Measurements from ENCODE around the gene EHMT1.

The EHMT1 gene

GRCh38 chr9:137606005-137606621 is 12.7 kb upstream of the EHMT1 start:
- Histone ChIP-seq H3K36me3 (ENCODE audit: low read length) (no peaks in the 10 kb centered on the region), H3K27ac (ENCODE audit: low read depth, low read length) (no peak overlapping the region), H3K9ac (ENCODE audit: low read length) (peak overlapping the region; percentile 69), H3F3A (ENCODE audit: insufficient read depth) (no peaks in the 10 kb centered on the region), H3K4me3 (ENCODE audit: insufficient read depth, low read length, poor library complexity, severe bottlenecking) (peak overlapping the region; percentile 61), H3K9me2 (replicated peaks; ENCODE audit: insufficient read depth, low read length) (no peaks in the 10 kb centered on the region), H3K27me3 (ENCODE audit: low read length) (no peaks in the 10 kb centered on the region), H4K20me1 (ENCODE audit: low read depth, low read length) (no peaks in the 10 kb centered on the region), H2AFZ (ENCODE audit: low read depth, low read length, severe bottlenecking) (peak overlapping the region; percentile 51), H3K4me2 (ENCODE audit: low read depth, low read length, poor library complexity, severe bottlenecking) (peak overlapping the region; percentile 44), H3K79me2 (ENCODE audit: insufficient read depth, low read length) (no peaks in the 10 kb centered on the region), H3K9me3 (ENCODE audit: insufficient read depth, low read length) (no peaks in the 10 kb centered on the region)
- no peak for TF ChIP-seq EZH2phosphoT487 (conservative IDR thresholded peaks at IDR 0.05; ENCODE audit: low read length)
- TF ChIP-seq, protein P1, sequence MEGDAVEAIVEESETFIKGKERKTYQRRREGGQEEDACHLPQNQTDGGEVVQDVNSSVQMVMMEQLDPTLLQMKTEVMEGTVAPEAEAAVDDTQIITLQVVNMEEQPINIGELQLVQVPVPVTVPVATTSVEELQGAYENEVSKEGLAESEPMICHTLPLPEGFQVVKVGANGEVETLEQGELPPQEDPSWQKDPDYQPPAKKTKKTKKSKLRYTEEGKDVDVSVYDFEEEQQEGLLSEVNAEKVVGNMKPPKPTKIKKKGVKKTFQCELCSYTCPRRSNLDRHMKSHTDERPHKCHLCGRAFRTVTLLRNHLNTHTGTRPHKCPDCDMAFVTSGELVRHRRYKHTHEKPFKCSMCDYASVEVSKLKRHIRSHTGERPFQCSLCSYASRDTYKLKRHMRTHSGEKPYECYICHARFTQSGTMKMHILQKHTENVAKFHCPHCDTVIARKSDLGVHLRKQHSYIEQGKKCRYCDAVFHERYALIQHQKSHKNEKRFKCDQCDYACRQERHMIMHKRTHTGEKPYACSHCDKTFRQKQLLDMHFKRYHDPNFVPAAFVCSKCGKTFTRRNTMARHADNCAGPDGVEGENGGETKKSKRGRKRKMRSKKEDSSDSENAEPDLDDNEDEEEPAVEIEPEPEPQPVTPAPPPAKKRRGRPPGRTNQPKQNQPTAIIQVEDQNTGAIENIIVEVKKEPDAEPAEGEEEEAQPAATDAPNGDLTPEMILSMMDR (IDR thresholded peaks at IDR 0.05; ENCODE audit: insufficient read depth, low read length, poor library complexity, severe bottlenecking): no peak

GRCh38 chr9:137606734-137607138 is 12.1 kb upstream of the EHMT1 start:
- Histone ChIP-seq H2AFZ (ENCODE audit: low read depth, low read length, severe bottlenecking) (no peak overlapping the region), H4K20me1 (ENCODE audit: low read depth, low read length) (no peaks in the 10 kb centered on the region), H3K9me3 (ENCODE audit: insufficient read depth, low read length) (no peaks in the 10 kb centered on the region), H3K9me2 (replicated peaks; ENCODE audit: insufficient read depth, low read length) (no peaks in the 10 kb centered on the region), H3K36me3 (ENCODE audit: low read length) (no peaks in the 10 kb centered on the region), H3K9ac (ENCODE audit: low read length) (peak overlapping the region; percentile 69; the same call in 1 of the 2 replicates), H3K4me3 (ENCODE audit: insufficient read depth, low read length, poor library complexity, severe bottlenecking) (peak overlapping the region; percentile 61), H3K27me3 (ENCODE audit: low read length) (no peaks in the 10 kb centered on the region), H3K79me2 (ENCODE audit: insufficient read depth, low read length) (no peaks in the 10 kb centered on the region), H3K27ac (ENCODE audit: low read depth, low read length) (no peak overlapping the region), H3K4me2 (ENCODE audit: low read depth, low read length, poor library complexity, severe bottlenecking) (peak overlapping the region; percentile 44), H3F3A (ENCODE audit: insufficient read depth) (no peaks in the 10 kb centered on the region)
- TF ChIP-seq EZH2phosphoT487 (conservative IDR thresholded peaks at IDR 0.05; ENCODE audit: low read length): no peak
- TF ChIP-seq, protein P1 (IDR thresholded peaks at IDR 0.05; ENCODE audit: insufficient read depth, low read length, poor library complexity, severe bottlenecking): no peak

- Histone ChIP-seq H3K27ac (ENCODE audit: low read depth, low read length) (no peak overlapping the region), H3K9me3 (ENCODE audit: insufficient read depth, low read length) (no peaks in the 10 kb centered on the region), H3K9ac (ENCODE audit: low read length) (peak overlapping the region; percentile 69; the same call in 1 of the 2 replicates), H3F3A (ENCODE audit: insufficient read depth) (no peaks in the 10 kb centered on the region), H3K4me2 (ENCODE audit: low read depth, low read length, poor library complexity, severe bottlenecking) (no peak overlapping the region), H3K27me3 (ENCODE audit: low read length) (no peaks in the 10 kb centered on the region), H3K9me2 (replicated peaks; ENCODE audit: insufficient read depth, low read length) (no peaks in the 10 kb centered on the region), H3K4me3 (ENCODE audit: insufficient read depth, low read length, poor library complexity, severe bottlenecking) (no peak overlapping the region), H2AFZ (ENCODE audit: low read depth, low read length, severe bottlenecking) (no peak overlapping the region), H3K36me3 (ENCODE audit: low read length) (no peaks in the 10 kb centered on the region), H3K79me2 (ENCODE audit: insufficient read depth, low read length) (no peaks in the 10 kb centered on the region), H4K20me1 (ENCODE audit: low read depth, low read length) (no peaks in the 10 kb centered on the region)
- TF ChIP-seq EZH2phosphoT487 (conservative IDR thresholded peaks at IDR 0.05; ENCODE audit: low read length): no peak
- TF ChIP-seq, protein P1 (IDR thresholded peaks at IDR 0.05; ENCODE audit: insufficient read depth, low read length, poor library complexity, severe bottlenecking): no peak
Observed at GRCh38 chr9:137607141-137607857, 11.5 kb upstream of the EHMT1 start.

Data from SU-DHL-6 (cell line).